HEK293 (cell line): ENCODE results near the gene DENR.

Experiments
- CTCF ChIA-PET: fragments of 350-600 bp; formaldehyde crosslinking; extraction: SDS; loops from one replicate; lab custom pipeline; 2021; ENCODE audit warnings: antibody characterized with exemption; lab: Yijun Ruan, JAX
- POLR2A ChIA-PET: fragments of 300-600 bp; formaldehyde crosslinking; extraction: SDS; loops from one replicate; lab custom pipeline; 2020; ENCODE audit warnings: antibody characterized with exemption, inconsistent platforms; lab: Yijun Ruan, JAX
- H3K27ac ChIP-seq: fragments of 200-500 bp; sonication (Bioruptor generic); 2 replicates; pipeline ENCODE4 v1.5.1; 2014; ENCODE audit warnings: low read depth, low read length, control low read depth, inconsistent platforms; ENCODE audit errors: extremely low read depth
- H3K36me3 ChIP-seq, 2 experiments: fragments of 200-500 bp in 1 of 2; sonication (Bioruptor generic) in 1 of 2; 1 replicate in 1 of 2; 2 replicates in 1 of 2; pipeline ENCODE4 v1.5.1; 2014 to 2017; ENCODE audit warnings: inconsistent platforms in 2 of 2, low read length in 2 of 2; ENCODE audit not compliant: control insufficient read depth in 2 of 2, insufficient read depth in 1 of 2
- H3K4me1 ChIP-seq: fragments of 200-500 bp; sonication (Bioruptor generic); 2 replicates; pipeline ENCODE4 v1.5.1; 2014; ENCODE audit warnings: mild to moderate bottlenecking, low read length, inconsistent platforms; ENCODE audit not compliant: control insufficient read depth, insufficient read depth
- H3K4me3 ChIP-seq: 2 replicates; pipeline ENCODE4 v1.5.1; 2011; ENCODE audit warnings: low read depth, mild to moderate bottlenecking, control low read depth, low read length, moderate library complexity
- H3K9me3 ChIP-seq: fragments of 200-500 bp; sonication (Bioruptor generic); 2 replicates; pipeline ENCODE4 v1.5.1; 2014; ENCODE audit warnings: low read depth, low read length, inconsistent platforms; ENCODE audit not compliant: control insufficient read depth, insufficient read depth
- AEBP2 ChIP-seq: fragments of 450-650 bp; formaldehyde crosslinking; IDR thresholded peaks from 2 replicates; pipeline ENCODE4 v1.5.1; 2016; ENCODE audit warnings: missing biosample characterization, missing genetic modification characterization, borderline replicate concordance
- ATF2 ChIP-seq: fragments of 450-650 bp; formaldehyde crosslinking; IDR thresholded peaks from 2 replicates; pipeline ENCODE4 v1.5.1; 2016; ENCODE audit warnings: missing biosample characterization, missing genetic modification characterization, low read depth
- BCL11B ChIP-seq: fragments of 450-650 bp; formaldehyde crosslinking; IDR thresholded peaks from 2 replicates; pipeline ENCODE4 v1.5.1; 2016; ENCODE audit warnings: low read depth, missing biosample characterization, missing genetic modification characterization
- GLI4 ChIP-seq: fragments of 450-650 bp; formaldehyde crosslinking; IDR thresholded peaks from 2 replicates; pipeline ENCODE4 v1.5.1; 2016; ENCODE audit warnings: missing biosample characterization, missing genetic modification characterization
- KLF1 ChIP-seq: fragments of 450-650 bp; formaldehyde crosslinking; IDR thresholded peaks from 2 replicates; pipeline ENCODE4 v1.5.1; 2016; ENCODE audit warnings: missing biosample characterization, missing genetic modification characterization
- KLF8 ChIP-seq: fragments of 450-650 bp; formaldehyde crosslinking; IDR thresholded peaks from 2 replicates; pipeline ENCODE4 v1.5.1; 2016; ENCODE audit warnings: missing biosample characterization, missing genetic modification characterization
- REPIN1 ChIP-seq: fragments of 450-650 bp; formaldehyde crosslinking; IDR thresholded peaks from 2 replicates; pipeline ENCODE4 v1.5.1; 2017; ENCODE audit warnings: missing biosample characterization, missing genetic modification characterization, low read depth
- SP2 ChIP-seq: fragments of 450-650 bp; formaldehyde crosslinking; IDR thresholded peaks from 2 replicates; pipeline ENCODE4 v1.5.1; 2016; ENCODE audit warnings: missing biosample characterization, missing genetic modification characterization
- TSHZ1 ChIP-seq: fragments of 450-650 bp; formaldehyde crosslinking; IDR thresholded peaks from 2 replicates; pipeline ENCODE4 v1.5.1; 2016; ENCODE audit warnings: missing biosample characterization, missing genetic modification characterization, borderline replicate concordance
- YY2 ChIP-seq: fragments of 450-650 bp; formaldehyde crosslinking; IDR thresholded peaks from 2 replicates; pipeline ENCODE4 v1.5.1; 2016; ENCODE audit warnings: missing biosample characterization, missing genetic modification characterization
- ZBTB10 ChIP-seq: fragments of 450-650 bp; formaldehyde crosslinking; IDR thresholded peaks from 2 replicates; pipeline ENCODE4 v1.5.1; 2016; ENCODE audit warnings: missing biosample characterization, missing genetic modification characterization
- ZFP69B ChIP-seq: fragments of 450-650 bp; formaldehyde crosslinking; IDR thresholded peaks from 2 replicates; pipeline ENCODE4 v1.5.1; 2016; ENCODE audit warnings: missing biosample characterization, missing genetic modification characterization
- ZNF138 ChIP-seq: fragments of 450-650 bp; formaldehyde crosslinking; IDR thresholded peaks from 2 replicates; pipeline ENCODE4 v1.5.1; 2016; ENCODE audit warnings: missing biosample characterization, missing genetic modification characterization, borderline replicate concordance
- ZNF311 ChIP-seq: fragments of 450-650 bp; formaldehyde crosslinking; IDR thresholded peaks from 2 replicates; pipeline ENCODE4 v1.5.1; 2017; ENCODE audit warnings: missing biosample characterization, missing genetic modification characterization, borderline replicate concordance
- ZNF561 ChIP-seq: fragments of 450-650 bp; IDR thresholded peaks from 2 replicates; pipeline ENCODE4 v1.5.1; 2018; ENCODE audit warnings: missing biosample characterization, missing genetic modification characterization, borderline replicate concordance
- ZNF580 ChIP-seq: fragments of 450-650 bp; formaldehyde crosslinking; IDR thresholded peaks from 2 replicates; pipeline ENCODE4 v1.5.1; 2016; ENCODE audit warnings: missing biosample characterization, missing genetic modification characterization
- ZNF629 ChIP-seq: fragments of 450-650 bp; formaldehyde crosslinking; IDR thresholded peaks from 2 replicates; pipeline ENCODE4 v1.5.1; 2017; ENCODE audit warnings: missing biosample characterization, missing genetic modification characterization
- ZNF830 ChIP-seq: fragments of 450-650 bp; IDR thresholded peaks from 2 replicates; pipeline ENCODE4 v1.5.0; 2018; ENCODE audit warnings: missing biosample characterization, missing genetic modification characterization, low read depth, mild to moderate bottlenecking, moderate library complexity

Gene DENR

GRCh38 chr12:122738571-122738970, 14.1 kb upstream of the DENR start:
- TF ChIP-seq REPIN1 (tag by site-specific recombination) (no peak), BCL11B (tag by site-specific recombination) (no peak), ZNF830 (tag by site-specific recombination) (no peak), ZNF311 (tag by site-specific recombination) (no peak), ZBTB10 (no peak), ZNF580 (no peak), KLF1 (no peak), ZNF561 (tag by site-specific recombination) (no peak), TSHZ1 (no peak), ZFP69B (tag by site-specific recombination) (no peak), KLF8 (tag by site-specific recombination) (no peak), GLI4 (no peak), AEBP2 (no peak)
- H3K4me3 ChIP-seq = no peak overlapping the region
- no peaks in the 10 kb centered on the region for H3K36me3 ChIP-seq
- ChIA-PET CTCF (interaction anchor here (1.3 kb wide), 1 partner anchor 14 kb away, joined by 4 read pairs; the partner anchor contains the start of gene DENR), POLR2A (interaction anchor here (0.5 kb wide), 1 partner anchor 741 kb away, joined by 5 read pairs; no protein-coding TSS in a partner anchor)
- no peak overlapping the region for H3K27ac ChIP-seq
- H3K4me1 ChIP-seq = no peaks in the 10 kb centered on the region
- H3K9me3 ChIP-seq = no peaks in the 10 kb centered on the region

- TF ChIP-seq ATF2 (tag by site-specific recombination) (peak; percentile 84), ZNF138 (tag by site-specific recombination) (no peak), SP2 (0 out of 2 replicates have a peak, but pooled peaks have one; percentile 13), YY2 (tag by site-specific recombination) (peak; percentile 80; the same call in 1 of the 2 replicates), ZNF629 (tag by site-specific recombination) (0 out of 2 replicates have a peak, but pooled peaks have one; percentile 19)
- no peak overlapping the region for H3K4me3 ChIP-seq
- no peaks in the 10 kb centered on the region for H3K4me1 ChIP-seq
- POLR2A ChIA-PET = no interaction called here
- H3K27ac ChIP-seq = no peak overlapping the region
- H3K9me3 ChIP-seq = no peaks in the 10 kb centered on the region
- CTCF ChIA-PET = interaction anchor here (0.6 to 0.7 kb wide), 3 partner anchors 158 to 843 kb away, joined by 3 to 4 read pairs (median 3); no protein-coding TSS in a partner anchor
- H3K36me3 ChIP-seq = no peaks in the 10 kb centered on the region
These were observed 12.3 kb upstream of the DENR start for GRCh38 chr12:122740351-122740750.
